NK-92 (cell line): ENCODE data around the gene ACTL6B.
"Not testable (repeated sequence)": the region's sequence is repeated elsewhere in the genome, so short reads cannot be mapped to it uniquely, and the experiment has no call there.

Source experiments
- DNase-seq: peaks from one replicate; lab custom pipeline; 2025; ENCODE audit not compliant: unreplicated experiment; lab: John Stamatoyannopoulos, UW

Gene ACTL6B

DNA sequence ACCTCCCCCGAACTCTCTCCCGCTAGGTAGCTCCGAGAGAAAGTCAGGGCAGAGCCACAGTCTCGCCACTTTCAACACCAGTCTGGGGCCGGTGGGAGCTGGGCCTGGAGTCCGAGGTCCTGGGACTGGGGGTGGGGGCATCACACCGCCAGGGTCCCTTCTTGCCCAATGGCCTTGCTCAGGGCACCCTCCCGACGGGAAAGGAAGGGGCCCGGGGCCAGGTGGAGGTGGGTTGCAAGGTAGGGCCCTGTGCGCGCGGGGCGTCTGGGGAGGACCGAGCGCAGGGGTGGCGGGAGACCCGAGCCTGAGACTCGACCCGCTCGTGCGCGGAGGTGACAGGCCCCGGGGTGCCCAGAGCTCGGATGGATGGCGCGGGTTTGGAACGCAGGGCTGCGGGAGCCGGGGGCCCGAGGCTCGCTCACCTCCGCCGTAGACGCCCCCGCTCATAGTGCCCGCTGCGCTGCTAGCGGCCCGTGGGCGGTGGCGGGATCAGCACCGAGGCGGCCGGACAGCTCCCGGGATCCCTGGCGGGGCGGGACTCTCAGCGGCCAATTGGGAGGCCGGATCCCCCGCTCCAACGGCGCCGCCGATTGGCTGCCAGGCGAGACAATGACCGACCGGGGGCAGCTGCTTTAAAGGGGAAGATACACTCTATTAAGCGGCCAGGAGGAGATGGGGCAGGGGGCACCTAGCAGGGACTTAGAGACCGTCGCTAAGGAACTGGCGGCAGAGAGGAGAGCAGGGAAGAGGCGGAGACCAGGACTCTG, at the start of gene ACTL6B:
ACTL6B (minus strand) TSS at position 541 of the 767 bp plus-strand sequence; CDS start at position 447, 94 bp downstream.
- no peak for DNase-seq

DNA sequence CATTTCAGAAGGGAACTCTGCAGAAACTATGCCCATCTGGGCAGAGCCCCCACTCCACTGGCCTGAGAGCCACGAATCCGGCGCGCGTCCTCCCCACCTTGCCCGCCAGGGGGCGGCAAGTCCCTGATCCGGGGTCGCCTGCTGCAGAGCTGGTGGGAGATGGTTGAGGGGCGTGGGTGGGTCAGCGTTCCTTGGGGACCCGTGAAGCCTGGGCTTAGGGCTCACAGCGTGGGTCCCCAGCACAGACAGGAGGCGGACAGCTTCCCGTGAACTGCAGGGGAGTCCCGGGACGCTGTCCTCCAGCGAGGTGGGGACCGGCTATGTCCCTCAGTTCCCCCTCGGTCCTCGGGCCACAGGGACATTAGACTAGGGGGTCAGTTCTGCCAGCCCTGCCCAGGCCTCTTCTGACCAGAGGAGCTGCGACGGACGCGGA, 49.1 kb upstream of the ACTL6B start:
- DNase-seq = no peak

GRCh38 chr7:100701089-100701488, 44.8 kb upstream of the ACTL6B start:
- DNase-seq = not testable (repeated sequence)

DNA sequence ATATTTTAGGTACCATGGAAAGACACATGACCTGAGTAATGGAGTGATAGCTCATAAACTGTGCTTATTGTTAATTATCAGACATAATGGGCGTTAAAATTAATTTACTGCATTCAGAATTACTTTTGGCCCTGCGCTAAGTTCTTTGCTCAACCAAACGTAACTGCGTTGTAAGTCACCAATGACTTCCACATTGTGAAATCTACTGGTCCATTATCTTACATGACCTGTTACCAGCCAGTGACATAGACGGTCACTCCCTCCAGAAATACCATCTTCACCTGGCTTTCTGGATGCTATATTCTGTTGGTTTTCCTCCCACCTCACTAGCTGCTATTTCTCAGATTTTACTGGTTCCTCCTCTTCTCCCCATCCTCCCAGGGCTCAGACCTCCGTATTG, 42.8 kb upstream of the ACTL6B start:
- no peak for DNase-seq

DNA sequence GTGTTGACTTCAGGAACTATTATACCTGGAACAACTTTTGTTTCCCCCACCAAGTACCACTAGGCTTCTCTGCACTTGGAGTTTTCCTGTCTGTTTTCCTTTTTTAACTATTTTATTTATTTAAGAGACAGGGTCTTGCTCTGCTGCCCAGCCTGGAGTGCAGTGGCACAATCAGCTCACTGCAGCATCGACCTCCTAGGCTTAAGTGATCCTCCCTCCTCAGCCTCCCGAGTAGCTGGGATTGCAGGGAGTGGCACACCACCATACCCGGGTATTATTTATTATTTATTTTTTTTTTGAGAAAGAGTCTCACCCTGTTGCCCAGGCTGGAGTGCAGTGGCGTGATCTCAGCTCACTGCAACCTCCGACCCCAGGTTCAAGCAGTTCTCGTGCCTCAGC, 39.9 kb upstream of the ACTL6B start:
- DNase-seq = no peak

DNA sequence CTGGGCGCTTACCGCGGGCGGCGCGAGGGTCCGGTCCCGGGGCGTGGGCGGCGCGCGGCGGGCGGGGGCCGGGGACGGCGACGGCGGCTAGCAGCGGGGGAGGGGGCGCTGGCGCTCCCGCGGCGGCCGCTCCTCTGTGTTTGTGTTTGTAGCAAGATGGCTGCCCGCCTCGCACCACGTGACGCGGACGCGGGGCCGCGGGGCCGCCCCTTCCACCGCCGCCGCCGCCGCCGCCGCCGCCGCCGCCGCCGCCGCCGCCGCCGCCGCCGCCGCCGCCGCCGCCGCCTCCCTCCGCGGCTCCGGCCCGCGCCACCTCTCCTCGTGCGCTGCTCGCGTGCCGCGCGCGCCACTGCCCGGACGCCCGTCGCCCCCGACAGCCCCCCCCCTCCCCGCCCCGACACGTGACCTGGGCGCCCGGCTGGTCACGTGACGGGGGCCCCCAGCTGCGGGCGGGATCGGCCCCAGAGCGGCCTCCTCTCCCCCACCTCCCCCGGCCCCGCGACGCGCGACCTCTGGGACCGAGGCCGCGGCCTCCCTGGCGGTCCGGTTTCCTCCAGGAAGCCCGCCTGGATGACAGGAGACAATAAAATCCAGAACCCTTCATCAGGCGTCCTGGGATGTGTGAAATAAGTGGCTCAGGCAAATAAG, 38.0 kb upstream of the ACTL6B start, which contains the start of gene GIGYF1:
GIGYF1 (minus strand) TSS at position 153 of the 648 bp plus-strand sequence. CDS start 6,012 bp downstream, outside the sequence.
- DNase-seq = no peak

- DNase-seq = no peak
Measured at GRCh38 chr7:100693312-100694097, 37.3 kb upstream of the ACTL6B start.

- DNase-seq = no peak
Measured at GRCh38 chr7:100692578-100692961, 36.3 kb upstream of the ACTL6B start.

- DNase-seq = no peak
Measured at GRCh38 chr7:100691676-100692577, 35.7 kb upstream of the ACTL6B start.

- DNase-seq = no peak
Measured at GRCh38 chr7:100689230-100690135, 33.2 kb upstream of the ACTL6B start.

DNA sequence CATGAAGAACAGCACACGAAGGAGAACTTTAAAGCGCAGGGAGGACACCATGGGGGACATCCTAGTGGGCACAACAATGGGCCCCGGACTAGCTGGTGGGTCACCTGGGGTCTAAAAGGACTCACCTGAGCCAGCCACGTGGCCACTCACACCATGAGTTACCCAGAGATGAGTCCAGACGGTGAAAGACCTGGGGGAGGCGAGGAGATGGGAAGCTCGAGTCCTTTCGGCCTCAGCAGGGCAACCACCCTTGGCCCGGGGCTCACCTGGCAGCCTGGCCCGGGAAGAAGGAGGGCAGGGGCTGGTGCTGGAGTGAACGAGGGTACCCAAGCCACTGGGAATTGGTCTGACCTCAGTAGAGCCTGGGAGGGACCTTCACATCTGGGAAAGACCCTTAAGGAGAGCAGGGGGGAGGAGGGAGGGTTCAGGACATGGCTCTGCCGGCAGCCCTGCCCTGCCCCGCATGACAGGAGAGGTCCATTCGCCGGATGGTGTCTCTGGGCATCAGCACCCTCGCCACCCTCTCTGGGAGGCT, 32.1 kb upstream of the ACTL6B start:
- no peak for DNase-seq

GRCh38 chr7:100687751-100688300, 31.6 kb upstream of the ACTL6B start:
- no peak for DNase-seq

DNA sequence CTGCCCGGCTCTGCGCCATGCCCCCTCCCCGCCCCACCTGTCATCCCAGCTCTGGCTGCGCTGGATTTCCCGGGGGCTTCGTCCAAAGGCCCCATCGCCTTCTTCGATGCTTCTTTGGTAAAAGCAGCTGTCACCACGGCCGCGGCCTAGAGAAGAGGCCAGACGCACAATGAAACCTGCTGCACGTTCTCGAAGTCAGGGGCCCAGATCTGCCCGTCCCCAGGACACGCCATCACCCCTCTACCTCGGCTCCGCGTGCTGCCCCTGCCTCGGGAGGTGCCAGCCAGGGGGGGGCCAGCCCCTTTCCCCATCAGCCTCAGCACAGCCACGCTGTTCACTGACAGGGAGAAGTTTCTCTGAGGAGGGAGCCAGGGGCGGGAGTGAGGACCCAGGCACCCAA, 31.0 kb upstream of the ACTL6B start:
- no peak for DNase-seq

DNA sequence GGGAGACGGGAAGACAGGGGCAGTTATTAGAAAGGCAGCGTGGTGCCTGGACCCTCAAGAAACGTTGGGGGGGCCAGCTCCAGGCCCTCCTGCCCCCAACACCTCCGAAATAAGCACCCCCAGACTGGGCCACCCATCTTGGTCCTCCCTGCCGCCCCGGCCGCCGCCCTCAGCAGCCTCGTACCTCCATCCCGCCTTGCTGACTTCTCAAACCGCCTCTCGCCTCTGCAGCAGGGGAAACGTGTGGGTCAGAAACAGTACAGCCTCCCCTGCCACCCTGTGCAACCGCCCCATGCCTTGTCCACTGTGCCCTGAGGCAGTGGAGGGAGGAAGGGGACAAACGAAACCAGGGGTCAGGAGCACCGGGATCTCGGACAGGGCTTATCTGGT, 30.6 kb upstream of the ACTL6B start:
- no peak for DNase-seq

- DNase-seq = no peak
Measured at GRCh38 chr7:100686201-100686821, 30.1 kb upstream of the ACTL6B start.

GRCh38 chr7:100685631-100686145, 29.4 kb upstream of the ACTL6B start:
- no peak for DNase-seq

DNA sequence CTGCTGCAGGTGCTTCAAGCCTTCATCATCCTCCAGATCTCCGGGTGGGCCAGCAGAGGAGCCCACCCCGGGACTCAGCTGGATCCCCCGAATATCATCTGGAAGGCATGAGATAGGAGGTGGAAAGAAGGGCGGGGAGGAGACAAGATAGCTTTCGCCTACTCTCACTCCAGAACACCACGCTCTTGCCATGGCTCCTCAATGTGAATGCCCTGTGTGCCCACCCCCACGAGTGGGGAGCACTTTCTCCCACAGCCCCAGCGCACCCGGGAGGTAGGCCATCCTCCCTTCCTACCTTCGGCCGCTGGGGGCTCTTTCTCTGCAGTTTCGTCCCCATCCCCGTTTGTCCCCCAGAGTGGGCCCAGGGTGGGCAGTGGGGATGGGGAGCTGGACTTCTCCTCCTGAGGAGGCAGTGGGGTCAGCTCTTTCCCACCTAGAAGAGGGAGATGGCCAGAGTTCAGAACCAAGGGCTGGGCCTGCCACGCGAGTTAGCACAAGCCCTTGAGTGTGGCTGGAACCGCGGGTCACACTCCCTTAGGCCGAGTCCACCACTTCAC, 28.9 kb upstream of the ACTL6B start:
- no peak for DNase-seq

DNA sequence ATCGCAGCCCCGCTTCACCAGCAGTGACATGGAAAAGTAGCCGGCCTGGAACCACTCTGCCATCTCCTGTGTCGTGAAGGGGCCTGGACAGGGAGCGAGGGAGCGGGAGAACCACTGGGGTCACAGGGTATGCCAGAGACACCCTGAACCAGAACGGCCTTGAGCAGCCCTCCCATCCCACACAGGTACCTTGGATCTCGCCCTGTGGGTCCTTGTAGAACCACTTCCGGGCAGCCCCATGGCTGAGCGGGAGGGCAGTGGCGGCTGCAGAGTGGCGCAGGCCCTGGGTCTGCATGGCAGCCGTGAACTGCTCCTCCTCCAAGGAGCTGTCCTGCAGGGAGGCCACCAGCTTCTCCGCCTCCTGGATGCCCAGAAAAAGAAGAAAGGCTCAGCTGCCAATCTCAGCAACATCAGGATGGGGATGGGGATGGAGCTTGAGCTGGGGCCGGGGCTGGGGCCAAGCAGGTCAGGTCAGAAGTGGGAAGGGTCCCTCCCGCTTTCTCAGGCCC, 28.3 kb upstream of the ACTL6B start:
- no peak for DNase-seq
